HG03103 (cell line): ENCODE results near the gene EML6.
"Not testable (repeated sequence)": the region's sequence is repeated elsewhere in the genome, so short reads cannot be mapped to it uniquely, and the experiment has no call there.

Source experiments
- ATAC-seq: cut with Tn5 transposase; IDR thresholded peaks from one replicate; pipeline ENCODE4 v1.9.1; 2021; ENCODE audit warnings: low read depth; ENCODE audit not compliant: unreplicated experiment

Gene EML6

GRCh38 chr2:54839461-54840255 lies 116.2 kb downstream of the EML6 start:
- no peak for ATAC-seq

GRCh38 chr2:54840559-54841468 lies 117.4 kb downstream of the EML6 start:
- no peak for ATAC-seq

GRCh38 chr2:54841500-54841899 lies 118.0 kb downstream of the EML6 start:
- ATAC-seq: not testable (repeated sequence)

- no peak for ATAC-seq
Observed at GRCh38 chr2:54845094-54845493, 121.6 kb downstream of the EML6 start.

- ATAC-seq: peak; percentile 67
Observed at GRCh38 chr2:54845514-54845913, 122.1 kb downstream of the EML6 start.

GRCh38 chr2:54850171-54851122 lies 127.0 kb downstream of the EML6 start:
- no peak for ATAC-seq

GRCh38 chr2:54853616-54854310 lies 130.3 kb downstream of the EML6 start:
- no peak for ATAC-seq

- no peak for ATAC-seq
Observed at GRCh38 chr2:54855434-54855833, 132.0 kb downstream of the EML6 start.

- ATAC-seq: no peak
Observed at GRCh38 chr2:54858021-54858681, 134.7 kb downstream of the EML6 start.

- no peak for ATAC-seq
Observed at GRCh38 chr2:54859416-54859815, 136.0 kb downstream of the EML6 start.

GRCh38 chr2:54859997-54860701 lies 136.7 kb downstream of the EML6 start:
- no peak for ATAC-seq

GRCh38 chr2:54862229-54862628 lies 138.8 kb downstream of the EML6 start:
- ATAC-seq: no peak

GRCh38 chr2:54862742-54863141 lies 139.3 kb downstream of the EML6 start:
- ATAC-seq: no peak

GRCh38 chr2:54863660-54864059 lies 140.2 kb downstream of the EML6 start:
- no peak for ATAC-seq

GRCh38 chr2:54864096-54864495 lies 140.6 kb downstream of the EML6 start:
- no peak for ATAC-seq

- no peak for ATAC-seq
Observed at GRCh38 chr2:54864727-54865126, 141.3 kb downstream of the EML6 start.

GRCh38 chr2:54866179-54866578 lies 142.7 kb downstream of the EML6 start:
- ATAC-seq: no peak

GRCh38 chr2:54866868-54867267 lies 143.4 kb downstream of the EML6 start:
- ATAC-seq: peak; percentile 91

GRCh38 chr2:54867457-54867856 lies 144.0 kb downstream of the EML6 start:
- ATAC-seq: peak; percentile 30
